ENCODE data around the gene TDP1. TPM values are rescaled to one million over a fixed set of nuclear protein-coding genes. Genes with fewer than 3 reads are reported as not detected.

TDP1 gene
- total RNA-seq, 2 experiments from 2014 or later: 99.3 TPM

DNA sequence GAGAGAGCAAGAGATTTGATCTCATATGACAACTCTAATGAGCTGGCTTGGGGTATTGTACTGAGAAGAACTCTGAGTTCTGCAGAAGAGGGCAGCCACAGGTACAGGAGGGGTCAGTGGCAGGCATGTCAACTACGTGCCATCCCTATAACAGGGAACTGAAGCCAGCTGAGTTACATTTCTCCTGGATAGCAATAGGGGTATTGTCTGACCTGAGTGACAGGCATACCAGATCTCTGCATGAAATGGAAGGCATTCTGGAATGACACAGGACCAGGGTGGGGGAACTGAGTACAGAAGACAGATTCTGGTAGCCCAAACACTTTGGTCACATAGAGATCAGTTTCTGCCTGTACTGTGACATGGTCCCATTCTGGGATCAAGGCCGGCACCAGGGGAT is 37.0 kb upstream of the TDP1 start:
- CTCF ChIA-PET: no interaction called here
- intact Hi-C loops (cut with micrococcal nuclease): loop anchor here (5.0 kb wide), 2 partner anchors 146 to 501 kb away; partner anchors contain the start of gene FOXN3
- H3K36me3 Mint-ChIP-seq: no peaks in the 10 kb centered on the region
- DNase-seq: no peak
- H3K4me1 Mint-ChIP-seq (ENCODE audit: low read depth): peaks cover 3% of the 10 kb centered on the region
- H3K27me3 Mint-ChIP-seq: no peaks in the 10 kb centered on the region
- no peak overlapping the region for H3K4me3 Mint-ChIP-seq
- no peak overlapping the region for H3K27ac Mint-ChIP-seq
- POLR2A ChIA-PET: no interaction called here
- no peaks in the 10 kb centered on the region for H3K9me3 Mint-ChIP-seq

DNA sequence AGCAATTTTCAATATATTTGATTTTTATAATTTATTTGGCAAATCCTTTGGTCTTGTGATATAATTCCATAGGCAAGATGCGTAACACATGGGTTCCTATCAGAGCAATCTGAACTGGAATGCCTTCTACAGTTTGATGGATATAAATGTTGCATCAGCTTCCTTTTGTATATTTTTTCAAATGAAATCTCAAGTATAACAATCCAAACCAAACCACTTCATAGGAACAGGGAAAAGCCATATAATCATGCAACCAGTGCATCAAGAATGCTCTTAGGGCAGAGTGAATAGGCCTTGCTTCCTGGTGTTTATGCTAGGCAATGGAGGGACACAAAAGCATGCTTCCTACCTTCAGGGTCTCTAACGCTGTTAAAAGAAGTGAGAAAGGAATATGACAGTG is 35.7 kb upstream of the TDP1 start:
- Mint-ChIP-seq H3K4me3 (no peak overlapping the region), H3K36me3 (no peaks in the 10 kb centered on the region), H3K27me3 (no peaks in the 10 kb centered on the region), H3K9me3 (no peaks in the 10 kb centered on the region), H3K27ac (no peak overlapping the region), H3K4me1 (ENCODE audit: low read depth) (peaks cover 2% of the 10 kb centered on the region)
- intact Hi-C loops (cut with micrococcal nuclease): no loop called here
- ChIA-PET CTCF (interaction anchor here (0.9 to 1.5 kb wide), 4 partner anchors 19 to 1252 kb away, joined by 3 to 4 read pairs (median 3); no protein-coding TSS in a partner anchor), POLR2A (no interaction called here)
- DNase-seq: no peak

DNA sequence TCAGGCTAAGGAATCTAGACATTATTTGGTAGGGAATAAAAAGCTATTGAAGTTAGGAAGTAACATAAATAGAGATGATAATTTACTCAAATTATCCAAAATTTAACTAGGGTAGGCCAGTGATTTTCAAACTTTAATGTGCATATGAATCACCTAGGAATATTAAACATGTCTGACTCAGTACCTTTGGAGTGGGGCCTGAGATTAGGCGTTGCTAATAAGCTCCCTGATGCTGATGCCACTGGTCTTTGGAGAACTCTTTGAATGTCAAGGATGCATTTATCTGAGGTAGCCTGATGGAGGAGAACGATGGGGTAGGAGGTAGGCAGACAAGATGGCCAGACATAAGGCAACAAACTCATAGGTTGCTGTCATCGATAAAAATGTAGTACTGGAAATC is 34.4 kb upstream of the TDP1 start:
- H3K9me3 Mint-ChIP-seq: no peaks in the 10 kb centered on the region
- H3K4me3 Mint-ChIP-seq: no peak overlapping the region
- no peak overlapping the region for H3K27ac Mint-ChIP-seq
- H3K36me3 Mint-ChIP-seq: no peaks in the 10 kb centered on the region
- intact Hi-C loops (cut with micrococcal nuclease): no loop called here
- H3K4me1 Mint-ChIP-seq (ENCODE audit: low read depth): no peaks in the 10 kb centered on the region
- ChIA-PET POLR2A (no interaction called here), CTCF (interaction anchor here (1.2 kb wide), 1 partner anchor 18 kb away, joined by 3 read pairs; no protein-coding TSS in a partner anchor)
- DNase-seq: no peak
- no peaks in the 10 kb centered on the region for H3K27me3 Mint-ChIP-seq

DNA sequence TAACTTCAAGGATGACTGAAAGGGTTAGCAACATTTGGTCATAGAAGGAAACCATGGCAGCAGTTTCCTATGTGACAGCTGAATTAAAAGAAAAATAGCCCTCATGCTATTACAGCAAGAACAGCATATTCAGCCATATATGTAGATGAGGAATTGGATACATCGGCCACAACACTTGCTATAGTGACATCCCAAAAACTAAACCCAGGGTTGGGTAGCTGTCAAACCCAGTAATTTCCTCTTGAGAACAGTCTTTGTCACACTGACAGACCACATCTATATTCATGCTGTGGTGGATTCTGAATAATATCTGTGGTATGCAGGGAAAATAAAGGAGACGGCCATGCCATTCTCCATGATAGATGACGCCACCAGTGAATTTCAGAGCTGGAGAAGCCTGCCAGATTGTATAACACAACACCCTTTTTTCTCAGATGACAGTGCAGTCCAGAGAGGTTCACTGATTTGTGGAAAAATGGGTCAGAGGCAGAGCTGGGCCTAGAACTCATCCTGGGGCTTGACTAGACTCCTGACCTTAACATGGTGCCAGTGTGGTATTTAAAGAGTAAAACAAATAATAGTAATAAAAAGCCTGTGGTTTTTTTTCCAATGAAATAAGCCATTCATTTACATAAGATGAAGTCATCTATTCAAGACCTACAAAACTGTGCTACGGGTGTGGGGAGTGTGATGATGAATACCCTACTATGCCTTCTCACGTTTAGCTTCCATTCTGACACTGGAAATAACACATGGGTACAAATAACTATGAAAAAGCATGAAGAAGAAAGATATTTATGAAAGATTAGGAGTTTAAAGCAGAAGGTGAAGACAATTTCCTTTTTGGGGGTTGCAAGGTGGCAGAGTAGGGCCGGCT is 33.5 kb upstream of the TDP1 start:
- no peaks in the 10 kb centered on the region for H3K27me3 Mint-ChIP-seq
- H3K9me3 Mint-ChIP-seq: no peaks in the 10 kb centered on the region
- ChIA-PET CTCF (interaction anchor here (1.1 to 2.0 kb wide), 4 partner anchors 14 to 895 kb away, joined by 3 to 10 read pairs (median 4); no protein-coding TSS in a partner anchor), POLR2A (no interaction called here)
- DNase-seq: no peak
- intact Hi-C loops (cut with micrococcal nuclease): no loop called here
- no peaks in the 10 kb centered on the region for H3K4me1 Mint-ChIP-seq (ENCODE audit: low read depth)
- H3K27ac Mint-ChIP-seq: no peak overlapping the region
- H3K36me3 Mint-ChIP-seq: no peaks in the 10 kb centered on the region
- no peak overlapping the region for H3K4me3 Mint-ChIP-seq

DNA sequence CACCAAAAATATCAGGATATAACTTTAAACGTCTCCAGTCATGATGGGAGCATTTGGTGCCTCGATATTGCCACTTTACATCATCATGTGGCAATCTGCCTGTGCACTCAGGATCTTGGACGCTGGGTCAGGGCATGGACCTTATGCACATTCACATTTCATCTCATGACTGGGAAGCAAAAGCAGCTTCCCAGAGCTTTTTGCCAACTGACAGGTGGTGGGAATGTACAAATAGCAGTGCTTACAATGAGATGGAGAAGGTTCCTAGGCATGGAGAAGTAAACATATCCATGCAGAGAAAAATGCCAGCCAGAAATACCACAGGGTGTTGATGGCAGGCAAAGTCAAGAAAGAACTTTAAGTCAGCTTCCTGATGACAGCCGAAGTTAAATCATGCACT is 31.5 kb upstream of the TDP1 start:
- POLR2A ChIA-PET: no interaction called here
- no peak for DNase-seq
- Mint-ChIP-seq H3K27ac (no peak overlapping the region), H3K36me3 (no peaks in the 10 kb centered on the region), H3K9me3 (no peaks in the 10 kb centered on the region), H3K27me3 (no peaks in the 10 kb centered on the region), H3K4me3 (no peak overlapping the region), H3K4me1 (ENCODE audit: low read depth) (no peaks in the 10 kb centered on the region)
- CTCF ChIA-PET: interaction anchor here (1.9 to 2.0 kb wide), 2 partner anchors 12 to 15 kb away, joined by 5 to 10 read pairs; no protein-coding TSS in a partner anchor
- intact Hi-C loops (cut with micrococcal nuclease): no loop called here

DNA sequence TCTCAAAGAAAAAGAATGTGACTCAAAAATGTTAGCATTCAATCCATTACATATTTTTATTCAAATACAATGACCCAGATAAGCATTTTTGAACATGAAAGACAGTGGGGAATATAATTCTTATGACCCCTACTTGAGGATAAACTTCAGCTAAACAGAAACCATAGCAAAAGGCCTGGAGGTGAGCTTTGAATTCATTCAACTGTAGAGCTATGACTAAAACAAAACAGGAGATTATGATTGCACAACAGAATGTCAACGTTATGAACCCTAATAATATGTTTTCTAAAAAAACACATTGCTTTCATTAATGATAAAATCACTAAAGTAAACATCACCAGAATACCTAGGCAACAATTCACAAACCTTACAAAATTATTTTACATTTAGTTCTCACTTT is 29.0 kb upstream of the TDP1 start:
- ChIA-PET CTCF (interaction anchor here (0.8 to 2.4 kb wide), 4 partner anchors 12 to 47 kb away, joined by 3 to 10 read pairs (median 3); no protein-coding TSS in a partner anchor), POLR2A (interaction anchor here (0.8 kb wide), 1 partner anchor 27 kb away, joined by 4 read pairs; the partner anchor contains the start of gene EFCAB11)
- intact Hi-C loops (cut with micrococcal nuclease): no loop called here
- Mint-ChIP-seq H3K36me3 (no peaks in the 10 kb centered on the region), H3K4me1 (ENCODE audit: low read depth) (no peaks in the 10 kb centered on the region), H3K9me3 (no peaks in the 10 kb centered on the region), H3K4me3 (no peak overlapping the region), H3K27ac (no peak overlapping the region), H3K27me3 (no peaks in the 10 kb centered on the region)
- no peak for DNase-seq

DNA sequence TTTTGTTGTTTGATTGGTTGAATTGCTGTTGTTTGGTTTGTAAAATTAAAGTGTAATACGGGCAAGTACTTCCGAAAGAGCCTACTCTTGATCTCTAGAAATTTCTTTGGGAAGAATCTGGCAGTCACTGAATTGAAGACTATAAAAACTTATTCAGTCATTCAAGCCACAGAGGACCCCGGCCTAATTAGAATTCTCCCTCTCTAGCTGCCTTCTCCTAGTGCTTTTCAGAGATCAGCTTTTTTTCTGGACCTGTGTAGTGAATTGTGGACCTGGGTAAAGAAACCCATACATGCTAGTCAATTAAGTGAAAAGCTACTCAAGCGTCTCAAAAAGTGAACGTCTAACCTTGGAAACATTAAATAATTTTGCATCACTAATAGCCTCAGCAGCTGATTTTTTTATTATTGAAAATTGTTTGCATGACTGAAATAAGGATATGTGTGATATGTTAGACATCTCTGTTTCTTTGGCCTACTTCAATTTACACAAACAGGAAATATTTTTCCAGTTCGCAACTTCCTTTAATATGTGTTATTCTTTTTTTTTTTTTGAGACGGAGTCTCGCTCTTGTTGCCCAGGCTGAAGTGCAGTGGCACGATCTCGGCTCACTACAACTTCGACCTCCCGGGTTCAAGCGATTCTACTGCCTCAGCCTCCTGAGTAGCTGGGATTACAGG is 28.4 kb upstream of the TDP1 start:
- H3K36me3 Mint-ChIP-seq: no peaks in the 10 kb centered on the region
- POLR2A ChIA-PET: interaction anchor here (0.7 to 0.8 kb wide), 3 partner anchors 27 to 652 kb away, joined by 3 to 7 read pairs (median 4); partner anchors contain the start of gene EFCAB11
- DNase-seq: no peak

DNA sequence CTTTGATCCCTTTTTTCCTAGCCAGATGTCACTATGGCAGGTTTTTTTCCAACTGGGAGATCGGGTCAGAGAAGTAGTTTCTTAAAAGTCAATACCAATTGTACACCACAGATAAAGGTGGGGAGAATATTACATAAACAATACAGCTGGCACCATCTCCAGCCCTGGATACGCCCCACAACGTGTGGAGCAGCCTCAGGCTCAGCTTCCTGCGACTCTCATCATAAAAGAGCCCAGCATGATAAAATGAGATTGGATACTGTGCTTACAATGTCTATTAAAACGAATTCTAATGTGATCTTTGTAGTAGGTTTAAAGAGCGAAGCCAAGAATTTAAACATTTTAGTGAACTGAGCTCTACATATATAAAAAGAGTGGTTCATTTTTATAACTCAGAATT is 22.7 kb upstream of the TDP1 start:
- Mint-ChIP-seq H3K27me3 (no peaks in the 10 kb centered on the region), H3K27ac (no peak overlapping the region), H3K36me3 (no peaks in the 10 kb centered on the region), H3K9me3 (no peaks in the 10 kb centered on the region), H3K4me1 (ENCODE audit: low read depth) (peaks cover 6% of the 10 kb centered on the region), H3K4me3 (no peak overlapping the region)
- CTCF ChIA-PET: interaction anchor here (0.9 to 1.3 kb wide), 2 partner anchors 18 to 40 kb away, joined by 3 to 4 read pairs; no protein-coding TSS in a partner anchor
- intact Hi-C loops (cut with micrococcal nuclease): no loop called here
- no peak for DNase-seq
- POLR2A ChIA-PET: no interaction called here

More for the DNA sequence above, 28.4 kb upstream of the TDP1 start:
- Mint-ChIP-seq H3K4me1 (ENCODE audit: low read depth) (no peaks in the 10 kb centered on the region), H3K9me3 (no peaks in the 10 kb centered on the region), H3K27me3 (no peaks in the 10 kb centered on the region), H3K27ac (no peak overlapping the region), H3K4me3 (no peak overlapping the region)
- CTCF ChIA-PET: interaction anchor here (0.9 to 2.4 kb wide), 2 partner anchors 12 to 13 kb away, joined by 3 to 10 read pairs; no protein-coding TSS in a partner anchor
- intact Hi-C loops (cut with micrococcal nuclease): no loop called here

DNA sequence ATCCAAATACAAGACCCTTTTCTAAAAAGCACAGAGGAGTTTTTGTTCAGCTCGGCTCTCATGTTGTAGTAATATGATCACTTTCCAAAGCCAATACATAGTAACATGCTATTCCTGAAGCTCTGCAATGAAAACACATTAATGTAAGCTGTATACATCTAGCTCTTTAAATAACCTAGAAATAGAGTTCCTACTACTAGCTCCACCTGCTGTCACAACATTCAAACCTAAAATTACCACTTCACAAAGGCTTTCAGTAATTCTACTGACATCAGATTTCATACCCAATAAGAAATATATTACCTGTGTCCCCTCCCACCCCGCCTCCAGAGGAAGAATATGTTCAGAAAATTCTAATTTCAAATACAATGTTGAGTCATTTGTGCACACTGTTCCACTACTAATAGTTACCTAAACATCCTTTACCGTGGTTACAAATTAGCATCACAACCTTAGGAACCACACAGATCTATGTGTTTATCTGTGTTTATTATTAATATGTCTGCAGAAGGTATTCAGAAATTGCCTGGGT is 19.0 kb upstream of the TDP1 start:
- intact Hi-C loops (cut with micrococcal nuclease): no loop called here
- no peak for DNase-seq
- ChIA-PET POLR2A (no interaction called here), CTCF (interaction anchor here (0.8 to 5.3 kb wide), 6 partner anchors 11 to 910 kb away, joined by 3 to 77 read pairs (median 5); partner anchors contain the start of gene EFCAB11)
- no peak overlapping the region for H3K27ac Mint-ChIP-seq
- no peak overlapping the region for H3K4me3 Mint-ChIP-seq
- no peaks in the 10 kb centered on the region for H3K36me3 Mint-ChIP-seq
- H3K9me3 Mint-ChIP-seq: no peaks in the 10 kb centered on the region
- no peaks in the 10 kb centered on the region for H3K27me3 Mint-ChIP-seq
- H3K4me1 Mint-ChIP-seq (ENCODE audit: low read depth): peaks cover 6% of the 10 kb centered on the region

DNA sequence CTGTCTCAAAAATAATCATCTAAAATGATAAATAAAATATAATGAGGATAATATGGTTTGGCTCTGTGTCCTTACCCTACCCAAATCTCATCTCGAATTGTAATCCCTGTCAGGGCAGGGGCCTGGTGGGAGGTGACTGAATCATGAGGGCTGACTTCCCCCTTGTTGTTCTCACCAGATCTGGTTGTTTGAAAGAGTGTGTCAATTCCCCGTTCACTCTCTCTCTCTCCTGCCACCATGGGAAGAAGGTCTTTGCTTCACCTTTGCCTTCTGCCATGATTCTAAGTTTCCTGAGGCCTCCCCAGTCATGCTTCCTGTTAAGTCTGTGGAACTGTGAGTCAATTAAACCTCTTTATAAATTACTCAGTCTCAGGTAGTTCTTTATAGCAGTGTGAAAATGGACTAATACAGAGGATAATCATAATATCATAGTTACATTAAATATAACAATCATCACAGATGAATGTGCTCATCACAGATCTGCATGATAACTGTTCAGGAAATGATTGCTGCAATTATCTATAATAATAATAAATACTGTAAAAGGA is 13.8 kb upstream of the TDP1 start:
- peaks cover 5% of the 10 kb centered on the region for H3K4me1 Mint-ChIP-seq (ENCODE audit: low read depth)
- peak; percentile 21 for DNase-seq
- CTCF ChIA-PET: interaction anchor here (1.3 to 5.3 kb wide), 6 partner anchors 17 to 915 kb away, joined by 4 to 77 read pairs (median 10); partner anchors contain the start of gene TDP1
- H3K27ac Mint-ChIP-seq: no peak overlapping the region
- intact Hi-C loops (cut with micrococcal nuclease): no loop called here
- H3K27me3 Mint-ChIP-seq: no peaks in the 10 kb centered on the region
- H3K9me3 Mint-ChIP-seq: no peaks in the 10 kb centered on the region
- H3K36me3 Mint-ChIP-seq: peaks cover 1% of the 10 kb centered on the region
- POLR2A ChIA-PET: interaction anchor here (1.5 kb wide), 1 partner anchor 13 kb away, joined by 6 read pairs; the partner anchor contains the start of gene EFCAB11
- no peak overlapping the region for H3K4me3 Mint-ChIP-seq

DNA sequence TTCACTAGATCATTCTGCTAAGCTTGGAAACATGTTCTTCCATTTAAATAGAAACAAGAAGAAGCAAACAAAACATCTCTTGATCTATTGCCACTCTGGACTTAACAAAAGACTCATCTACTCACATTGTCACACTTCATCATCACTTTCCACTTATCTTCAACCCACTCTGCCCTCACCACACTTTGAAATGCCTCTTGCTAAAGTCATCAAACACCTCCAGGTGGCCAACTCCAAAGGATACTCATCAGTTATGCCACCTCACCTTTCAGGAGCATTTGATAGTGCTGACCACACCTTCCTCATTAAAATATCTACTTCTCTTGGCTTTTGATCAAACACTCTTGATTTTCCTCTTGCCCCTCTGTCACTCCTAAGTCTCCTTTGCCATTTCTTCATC is 8.4 kb upstream of the TDP1 start:
- intact Hi-C loops (cut with micrococcal nuclease): no loop called here
- CTCF ChIA-PET: no interaction called here
- POLR2A ChIA-PET: no interaction called here
- peaks cover 4% of the 10 kb centered on the region for H3K4me1 Mint-ChIP-seq (ENCODE audit: low read depth)
- H3K4me3 Mint-ChIP-seq: no peak overlapping the region
- H3K27me3 Mint-ChIP-seq: no peaks in the 10 kb centered on the region
- peaks cover 12% of the 10 kb centered on the region for H3K36me3 Mint-ChIP-seq
- H3K27ac Mint-ChIP-seq: no peak overlapping the region
- H3K9me3 Mint-ChIP-seq: no peaks in the 10 kb centered on the region
- no peak for DNase-seq
